ENCODE data around the gene STPG2. TPM values are rescaled to one million over a fixed set of nuclear protein-coding genes. Genes with fewer than 3 reads are reported as not detected.

STPG2 gene
- total RNA-seq, 8 experiments from 2014 or later: 0.05 to 0.93 (median 0.35) TPM; not detected in 1

DNA sequence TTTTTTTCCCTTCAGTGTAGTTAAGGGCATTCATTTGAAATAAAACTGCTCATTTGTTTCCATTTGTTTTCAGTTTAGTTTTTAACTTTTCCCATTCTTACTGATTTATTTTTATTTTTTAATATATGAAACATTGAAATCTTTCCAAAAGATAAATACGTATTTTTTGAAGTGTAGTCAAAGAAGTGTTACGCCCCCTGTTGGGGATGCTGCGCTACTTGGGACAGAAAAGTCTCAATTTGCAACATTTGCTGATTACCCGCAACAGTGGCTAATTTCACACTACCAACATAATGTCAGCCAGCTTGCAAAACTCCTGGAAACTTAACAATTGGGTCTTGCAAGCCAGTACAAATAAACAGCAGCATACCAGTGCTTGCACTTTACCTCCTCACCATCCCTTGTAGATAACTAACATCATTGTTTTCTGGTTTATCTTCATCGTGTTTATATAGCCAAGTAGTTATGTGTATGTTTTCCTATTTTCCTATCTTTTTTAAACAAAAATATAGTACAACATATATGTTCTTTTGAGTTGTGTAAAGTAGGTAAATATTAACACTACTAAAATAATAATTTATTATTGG is 158.6 kb downstream of the STPG2 start:
- no peak overlapping the region for H3K4me3 ChIP-seq

DNA sequence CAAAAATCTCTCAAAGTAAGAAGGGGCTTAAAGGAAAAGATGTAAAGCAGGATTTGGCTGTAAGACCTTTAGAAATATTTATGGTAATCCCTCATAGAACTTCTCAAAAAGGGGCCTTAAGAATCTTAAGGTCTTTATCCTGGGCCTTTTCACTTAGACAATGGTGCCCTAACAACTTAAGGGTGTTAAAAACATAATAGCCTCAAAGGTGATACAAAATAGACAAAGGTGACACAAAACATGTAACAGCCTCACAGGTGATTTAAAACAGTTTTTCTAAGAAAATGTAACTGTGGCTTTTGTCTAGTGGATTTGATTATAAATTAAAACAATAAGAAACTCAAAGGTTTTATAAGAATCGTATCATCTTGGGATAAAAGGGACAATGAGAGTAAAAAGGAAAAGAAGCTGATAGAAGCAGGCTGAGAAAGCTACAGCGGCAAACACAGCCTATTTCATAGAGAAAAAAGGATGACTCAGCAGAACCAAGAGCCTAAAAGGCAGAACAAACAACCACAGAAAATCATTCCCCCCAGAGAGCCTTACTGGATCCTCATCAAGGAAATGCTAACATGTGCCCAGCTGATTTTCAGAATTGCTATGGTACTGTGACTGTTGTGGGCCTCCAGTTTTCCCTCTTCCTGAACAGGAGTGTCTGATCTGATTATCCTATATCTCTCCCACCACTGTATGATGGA is 164.3 kb downstream of the STPG2 start:
- in situ Hi-C loops (cut with MboI; ENCODE audit: low pct_unique_long_range_greater_than_20kb in 2 of 9, low sequenced_read_pairs in 9 of 9, unreplicated experiment in 9 of 9): no loop called here

More for the DNA sequence above, 158.6 kb downstream of the STPG2 start:
- 5 to 100% (median 92%) methylated on average over 2 to 5 of the region's 5 CpGs for WGBS, 10 experiments
- in situ Hi-C loops (cut with MboI; ENCODE audit: low pct_unique_long_range_greater_than_20kb in 2 of 9, low sequenced_read_pairs in 9 of 9, unreplicated experiment in 9 of 9): no loop called here
- ATAC-seq (replicated peaks in 6 of 8): no peak
- no peak overlapping the region for H3K27ac ChIP-seq
- H3K4me1 ChIP-seq (replicated peaks in 1 of 2): no peaks in the 10 kb centered on the region

DNA sequence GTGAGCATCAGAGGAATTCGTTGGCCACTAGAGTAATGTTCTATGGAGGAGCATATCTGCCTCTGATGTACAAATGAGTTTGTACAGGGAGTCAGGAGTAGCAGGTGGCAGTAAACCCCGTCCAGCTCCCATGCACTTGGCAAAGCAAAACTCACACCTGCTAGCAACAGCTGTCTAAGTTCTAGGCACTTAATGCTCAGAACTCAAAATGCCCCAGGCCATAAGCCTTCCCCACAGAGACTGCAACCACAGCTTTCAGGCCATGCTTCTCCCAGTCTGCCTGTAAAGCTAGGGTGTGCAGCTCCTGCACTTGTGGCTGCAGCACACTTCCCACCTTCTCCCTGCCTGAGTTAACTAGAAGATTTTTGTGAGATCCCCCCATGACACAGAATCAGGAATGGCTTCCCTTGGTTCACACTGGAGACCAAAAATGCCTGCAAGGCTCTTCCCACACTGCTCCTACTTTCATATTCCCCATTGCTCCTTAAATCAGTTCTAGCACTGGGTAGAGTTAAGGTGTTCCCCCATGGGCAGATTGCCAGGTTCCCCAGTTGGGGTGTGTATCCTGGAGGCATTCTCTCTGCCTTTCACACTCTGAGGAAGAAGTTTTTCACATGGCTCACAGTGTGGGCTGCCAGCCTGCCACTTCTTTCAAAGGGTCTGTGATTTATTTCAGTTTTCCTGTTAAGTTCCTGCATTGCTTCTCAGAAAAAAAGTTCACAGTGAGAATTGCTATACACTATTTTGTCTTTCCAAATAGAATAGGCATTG is 189.9 kb downstream of the STPG2 start:
- peak in 4 of 8 experiments; percentile 11 to 84 (median 50) for ATAC-seq (replicated peaks in 6 of 8)
- Histone ChIP-seq H3K4me1 (replicated peaks in 1 of 2) (no peaks in the 10 kb centered on the region), H3K27ac (no peak overlapping the region), H3K4me3 (no peak overlapping the region)
- WGBS, 10 experiments: 29 to 100% (median 71%) methylated on average over 1 to 2 of the region's 2 CpGs; no CpG with 5 or more reads in 5 of the 10 experiments
- in situ Hi-C loops (cut with MboI; ENCODE audit: low pct_unique_long_range_greater_than_20kb in 2 of 9, low sequenced_read_pairs in 9 of 9, unreplicated experiment in 9 of 9): no loop called here

More for the DNA sequence above, 164.3 kb downstream of the STPG2 start:
- no peak for ATAC-seq (replicated peaks in 6 of 8)
- Histone ChIP-seq H3K4me3 (no peak overlapping the region), H3K4me1 (replicated peaks in 1 of 2) (no peaks in the 10 kb centered on the region), H3K27ac (no peak overlapping the region)
- WGBS, 10 experiments: 32 to 100% (median 76%) methylated on average over 2 of the region's 2 CpGs; no CpG with 5 or more reads in 1 of the 10 experiments

DNA sequence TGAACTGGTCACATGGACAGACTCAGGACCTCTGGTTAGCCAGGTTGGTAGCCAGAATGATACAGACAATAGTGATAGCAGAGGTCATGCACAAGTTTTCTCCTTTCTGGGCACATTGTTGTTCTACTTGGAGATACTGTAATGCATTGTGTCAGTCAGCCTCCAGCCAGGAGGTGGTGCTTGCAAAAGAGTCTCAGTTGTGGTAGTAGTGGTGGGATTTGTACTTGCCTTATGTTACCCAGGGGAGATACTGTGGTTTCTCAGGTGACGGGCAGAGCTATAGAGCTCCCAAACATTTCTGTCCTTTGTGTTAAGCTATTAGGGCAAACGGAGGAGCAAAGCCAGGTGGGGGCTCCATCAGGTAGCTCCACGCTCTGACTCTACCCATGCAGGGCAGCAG is 190.5 kb downstream of the STPG2 start:
- 0 to 100% (median 67%) methylated on average over 1 to 3 of the region's 3 CpGs; no CpG with 5 or more reads in 3 of the 10 experiments for WGBS, 10 experiments
- H3K4me1 ChIP-seq (replicated peaks in 1 of 2): no peaks in the 10 kb centered on the region
- no peak overlapping the region for H3K27ac ChIP-seq
- H3K4me3 ChIP-seq: no peak overlapping the region
- in situ Hi-C loops (cut with MboI; ENCODE audit: low pct_unique_long_range_greater_than_20kb in 2 of 9, low sequenced_read_pairs in 9 of 9, unreplicated experiment in 9 of 9): no loop called here
- ATAC-seq (replicated peaks in 6 of 8): no peak

DNA sequence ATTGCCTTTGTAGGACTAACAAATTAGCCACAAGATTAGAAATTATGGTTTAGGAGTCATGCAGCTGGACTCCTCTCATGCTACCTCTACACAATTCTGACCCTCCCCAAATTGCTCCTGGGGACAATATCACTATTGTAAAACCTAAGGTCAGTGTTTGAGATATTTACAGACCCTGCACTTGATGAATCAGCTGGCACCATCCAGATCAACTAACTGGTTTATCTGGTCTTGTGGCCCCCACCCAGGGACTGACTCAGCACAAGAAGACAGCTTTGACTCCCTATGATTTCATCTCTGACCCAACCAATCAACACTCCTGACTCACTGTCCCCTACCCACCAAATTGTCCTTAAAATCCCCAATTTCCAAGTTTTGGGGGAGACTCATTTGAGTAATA is 192.4 kb downstream of the STPG2 start:
- ATAC-seq (replicated peaks in 6 of 8): no peak
- no peak overlapping the region for H3K27ac ChIP-seq
- in situ Hi-C loops (cut with MboI; ENCODE audit: low pct_unique_long_range_greater_than_20kb in 2 of 9, low sequenced_read_pairs in 9 of 9, unreplicated experiment in 9 of 9): no loop called here
- no peaks in the 10 kb centered on the region for H3K4me1 ChIP-seq (replicated peaks in 1 of 2)
- H3K4me3 ChIP-seq: no peak overlapping the region

DNA sequence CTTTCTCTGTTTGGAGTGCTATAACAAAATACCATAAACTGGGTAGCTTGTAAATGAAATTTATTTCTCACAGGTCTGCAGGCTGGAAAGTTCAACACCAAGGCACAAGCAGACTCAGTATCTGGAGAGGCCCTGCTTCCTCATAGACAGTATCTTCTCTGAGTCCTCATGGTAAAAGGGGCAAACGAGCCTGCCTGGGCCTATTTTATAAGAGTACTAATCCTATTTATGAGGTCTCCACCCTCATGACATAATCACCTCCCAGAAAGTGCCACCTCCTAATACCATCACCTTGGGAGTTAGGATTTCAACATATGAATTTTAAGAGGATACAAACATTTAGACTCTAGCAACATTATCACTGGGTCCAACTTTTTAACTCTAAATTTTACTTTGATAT is 200.3 kb downstream of the STPG2 start:
- in situ Hi-C loops (cut with MboI; ENCODE audit: low pct_unique_long_range_greater_than_20kb in 2 of 9, low sequenced_read_pairs in 9 of 9, unreplicated experiment in 9 of 9): no loop called here
- no peak for ATAC-seq (replicated peaks in 6 of 8)
- no peak overlapping the region for H3K4me3 ChIP-seq
- no peaks in the 10 kb centered on the region for H3K4me1 ChIP-seq (replicated peaks in 1 of 2)
- 0 to 100% (median 47%) methylated on average over 1 of the region's 1 CpG; no CpG with 5 or more reads in 4 of the 10 experiments for WGBS, 10 experiments
- no peak overlapping the region for H3K27ac ChIP-seq

DNA sequence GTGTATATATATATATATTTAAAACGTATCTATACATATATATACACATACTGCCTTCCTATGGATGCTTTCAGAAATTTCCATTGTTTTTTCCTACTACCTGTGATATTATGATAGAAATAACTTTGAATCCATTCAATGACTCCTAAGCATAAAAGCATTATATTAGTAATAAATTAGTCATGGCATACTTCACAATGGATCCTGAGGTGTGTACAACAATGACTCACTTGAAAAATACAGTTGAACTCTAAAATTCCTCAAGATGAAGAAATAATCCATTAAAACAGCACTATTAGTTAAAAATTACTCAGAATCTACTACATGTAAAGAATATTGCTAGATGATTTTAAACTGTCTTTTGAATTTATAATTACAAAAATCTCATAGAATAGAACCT is 201.1 kb downstream of the STPG2 start:
- in situ Hi-C loops (cut with MboI; ENCODE audit: low pct_unique_long_range_greater_than_20kb in 2 of 9, low sequenced_read_pairs in 9 of 9, unreplicated experiment in 9 of 9): no loop called here
- WGBS, 10 experiments: 0 to 100% (median 13%) methylated on average over 1 of the region's 1 CpG; no CpG with 5 or more reads in 5 of the 10 experiments
- Histone ChIP-seq H3K27ac (no peak overlapping the region), H3K4me1 (replicated peaks in 1 of 2) (no peaks in the 10 kb centered on the region), H3K4me3 (no peak overlapping the region)
- ATAC-seq (replicated peaks in 6 of 8): no peak

DNA sequence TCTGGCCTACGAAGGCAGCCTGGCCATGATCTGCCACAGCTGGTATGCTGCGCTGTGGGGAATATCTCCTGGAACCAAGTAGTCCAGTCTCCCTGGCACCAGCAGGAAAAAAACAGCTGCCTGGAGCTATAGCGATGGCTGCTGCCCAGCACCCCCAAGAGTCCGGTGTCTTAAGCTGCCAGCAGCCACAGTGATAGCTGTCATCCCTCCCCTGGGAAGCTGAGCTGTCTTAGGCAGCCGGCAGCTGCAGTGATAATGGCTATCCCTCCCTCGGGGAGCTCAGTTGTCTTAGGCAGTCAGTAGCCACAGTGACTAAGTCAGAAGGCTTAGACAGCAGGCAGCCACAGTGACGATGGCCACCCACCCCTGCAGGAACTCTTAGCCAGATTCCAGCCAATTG is 205.1 kb downstream of the STPG2 start:
- Histone ChIP-seq H3K4me1 (replicated peaks in 1 of 2) (no peaks in the 10 kb centered on the region), H3K4me3 (no peak overlapping the region), H3K27ac (no peak overlapping the region)
- WGBS, 10 experiments: 80% methylated on average over 1 of the region's 7 CpGs; no CpG with 5 or more reads in 8 of the 10 experiments
- in situ Hi-C loops (cut with MboI; ENCODE audit: low pct_unique_long_range_greater_than_20kb in 2 of 9, low sequenced_read_pairs in 9 of 9, unreplicated experiment in 9 of 9): no loop called here
- ATAC-seq (replicated peaks in 6 of 8): no peak

DNA sequence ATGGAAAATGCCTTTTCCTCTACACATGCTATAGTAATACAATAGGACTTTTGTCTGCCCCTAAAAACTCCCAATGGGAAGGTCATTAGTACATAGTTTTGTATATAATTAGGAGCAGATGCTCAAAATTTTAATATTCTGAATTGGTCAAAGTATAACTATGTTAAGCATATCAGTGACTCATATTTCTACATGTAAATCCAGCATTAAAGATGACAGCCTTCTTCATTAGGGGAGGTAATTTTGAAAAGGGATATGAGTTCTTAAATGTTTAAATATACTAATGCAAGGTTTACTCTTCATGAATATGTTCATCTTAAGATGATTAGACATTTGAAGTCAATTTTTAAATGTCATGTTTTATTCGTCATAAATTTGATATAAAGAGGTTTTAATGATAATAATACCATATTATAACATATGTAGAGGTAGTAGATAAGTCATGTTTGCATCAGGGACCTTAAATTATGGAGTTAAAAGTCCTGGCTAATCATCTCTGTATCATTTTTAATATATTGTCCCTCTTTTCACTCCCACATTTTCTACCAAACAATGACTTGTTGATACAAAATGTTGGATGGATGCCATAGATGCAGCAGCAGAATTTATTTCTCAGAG is 218.8 kb downstream of the STPG2 start:
- 0 to 64% (median 14%) methylated on average over 1 of the region's 1 CpG; no CpG with 5 or more reads in 3 of the 10 experiments for WGBS, 10 experiments
- H3K4me3 ChIP-seq: no peak overlapping the region
- in situ Hi-C loops (cut with MboI; ENCODE audit: low pct_unique_long_range_greater_than_20kb in 2 of 9, low sequenced_read_pairs in 9 of 9, unreplicated experiment in 9 of 9): no loop called here
- ATAC-seq (replicated peaks in 6 of 8): peak in 1 of 8 experiments; percentile 30
- H3K4me1 ChIP-seq (replicated peaks in 1 of 2): no peaks in the 10 kb centered on the region
- H3K27ac ChIP-seq: no peak overlapping the region

DNA sequence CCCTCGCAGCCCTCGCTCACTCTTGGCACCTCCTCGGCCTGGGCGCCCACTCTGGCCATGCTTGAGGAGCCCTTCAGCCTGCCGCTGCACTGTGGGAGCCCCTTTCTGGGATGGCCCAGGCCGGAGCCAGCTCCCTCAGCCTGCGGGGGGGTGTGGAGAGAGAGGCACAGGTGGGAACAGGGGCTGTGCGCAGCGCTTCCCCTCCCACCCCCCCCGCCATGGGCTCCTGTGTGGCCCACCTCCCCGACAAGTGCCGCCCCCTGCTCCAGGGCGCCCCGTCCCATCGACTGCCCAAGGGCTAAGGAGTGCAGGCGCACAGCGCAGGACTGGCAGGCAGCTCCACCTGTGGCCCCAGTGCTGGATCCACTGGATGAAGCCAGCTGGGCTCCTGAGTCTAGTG is 220.2 kb downstream of the STPG2 start:
- in situ Hi-C loops (cut with MboI; ENCODE audit: low pct_unique_long_range_greater_than_20kb in 2 of 9, low sequenced_read_pairs in 9 of 9, unreplicated experiment in 9 of 9): no loop called here
- no peak overlapping the region for H3K4me3 ChIP-seq
- no peak for ATAC-seq (replicated peaks in 6 of 8)
- 17 to 100% (median 78%) methylated on average over 1 to 4 of the region's 17 CpGs; no CpG with 5 or more reads in 4 of the 10 experiments for WGBS, 10 experiments
- no peak overlapping the region for H3K27ac ChIP-seq
- no peaks in the 10 kb centered on the region for H3K4me1 ChIP-seq (replicated peaks in 1 of 2)

DNA sequence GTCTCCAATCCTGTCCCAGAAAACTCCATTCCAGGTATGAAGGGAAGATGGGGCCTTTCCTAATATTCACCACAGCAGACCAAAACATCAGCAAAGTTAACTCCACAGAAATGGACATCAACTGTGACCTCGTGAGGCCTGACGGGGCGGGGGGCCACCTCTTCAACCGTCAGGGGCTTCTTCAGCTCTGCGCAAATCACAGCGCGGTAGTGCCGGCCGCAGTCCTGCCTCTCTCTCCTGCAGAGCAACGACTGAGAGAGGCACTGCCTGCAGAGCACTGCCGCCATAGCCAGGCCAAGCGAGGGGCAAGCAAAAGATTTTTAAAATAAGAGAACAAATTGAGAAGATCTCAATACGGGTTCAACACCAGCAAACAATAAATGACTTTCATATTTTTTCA is 226.2 kb downstream of the STPG2 start:
- 6 to 100% (median 90%) methylated on average over 2 to 13 of the region's 13 CpGs for WGBS, 10 experiments
- in situ Hi-C loops (cut with MboI; ENCODE audit: low pct_unique_long_range_greater_than_20kb in 2 of 9, low sequenced_read_pairs in 9 of 9, unreplicated experiment in 9 of 9): no loop called here
- H3K4me3 ChIP-seq: no peak overlapping the region

DNA sequence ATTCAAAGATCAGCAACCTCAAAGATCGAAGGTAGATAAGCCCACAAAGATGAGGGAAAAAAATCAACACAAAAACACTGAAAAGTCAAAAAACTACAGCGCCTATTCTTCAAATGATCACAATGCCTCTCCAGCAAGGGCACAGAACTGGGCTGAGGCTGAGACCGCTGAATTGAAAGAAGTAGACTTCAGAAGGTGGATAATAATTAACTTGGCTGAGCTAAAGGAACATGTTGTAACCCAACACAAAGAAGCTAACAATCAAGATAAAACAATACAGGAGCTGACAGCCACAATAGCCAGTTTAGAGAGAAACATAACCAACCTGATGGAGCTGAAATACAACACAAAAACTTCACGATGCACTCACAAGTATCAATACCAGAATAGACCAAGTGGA is 231.1 kb downstream of the STPG2 start:
- in situ Hi-C loops (cut with MboI; ENCODE audit: low pct_unique_long_range_greater_than_20kb in 2 of 9, low sequenced_read_pairs in 9 of 9, unreplicated experiment in 9 of 9): no loop called here
- Histone ChIP-seq H3K4me3 (no peak overlapping the region), H3K4me1 (replicated peaks in 1 of 2) (no peaks in the 10 kb centered on the region), H3K27ac (no peak overlapping the region)
- ATAC-seq (replicated peaks in 6 of 8): no peak
- 0 to 81% (median 17%) methylated on average over 1 to 4 of the region's 4 CpGs for WGBS, 10 experiments

More for the DNA sequence above, 226.2 kb downstream of the STPG2 start:
- Histone ChIP-seq H3K4me1 (replicated peaks in 1 of 2) (no peaks in the 10 kb centered on the region), H3K27ac (no peak overlapping the region)
- no peak for ATAC-seq (replicated peaks in 6 of 8)
